ENCODE results near the gene KLHL40. TPM values are rescaled to one million over a fixed set of nuclear protein-coding genes. Genes with fewer than 3 reads are reported as not detected.

The KLHL40 gene
- total RNA-seq, 3 donors from 2014 or later (not counting 1 experiment from before 2014, with no cell fraction given) = not detected

- Histone ChIP-seq H3K4me1 (ENCODE audit: control insufficient read depth, insufficient read depth, low read length) (peaks cover 13% of the 10 kb centered on the region), H3K27ac (ENCODE audit: low read length) (no peak overlapping the region), H3K4me3 (ENCODE audit: low read length) (no peak overlapping the region), H3K36me3 (ENCODE audit: control insufficient read depth, insufficient read depth, low read length) (no peaks in the 10 kb centered on the region), H3K9me3 (ENCODE audit: control insufficient read depth, insufficient read depth, low read length) (no peaks in the 10 kb centered on the region), H3K27me3 (ENCODE audit: control insufficient read depth, insufficient read depth, low read length) (no peaks in the 10 kb centered on the region)
- no peak overlapping the region for H3K4me3 Mint-ChIP-seq
- no peak for DNase-seq
- peaks cover 0 to 10% of the 10 kb centered on the region in 2 donors for H3K27me3 Mint-ChIP-seq (ENCODE audit: low read depth in 2 of 2)
- no peak for ATAC-seq
- intact Hi-C loops (cut with micrococcal nuclease) = no loop called here
- no peaks in the 10 kb centered on the region for H3K36me3 Mint-ChIP-seq
- peaks cover 0 to 7% of the 10 kb centered on the region in 2 donors for H3K4me1 Mint-ChIP-seq
- H3K9me3 Mint-ChIP-seq = no peaks in the 10 kb centered on the region
- TF ChIP-seq, protein P1, sequence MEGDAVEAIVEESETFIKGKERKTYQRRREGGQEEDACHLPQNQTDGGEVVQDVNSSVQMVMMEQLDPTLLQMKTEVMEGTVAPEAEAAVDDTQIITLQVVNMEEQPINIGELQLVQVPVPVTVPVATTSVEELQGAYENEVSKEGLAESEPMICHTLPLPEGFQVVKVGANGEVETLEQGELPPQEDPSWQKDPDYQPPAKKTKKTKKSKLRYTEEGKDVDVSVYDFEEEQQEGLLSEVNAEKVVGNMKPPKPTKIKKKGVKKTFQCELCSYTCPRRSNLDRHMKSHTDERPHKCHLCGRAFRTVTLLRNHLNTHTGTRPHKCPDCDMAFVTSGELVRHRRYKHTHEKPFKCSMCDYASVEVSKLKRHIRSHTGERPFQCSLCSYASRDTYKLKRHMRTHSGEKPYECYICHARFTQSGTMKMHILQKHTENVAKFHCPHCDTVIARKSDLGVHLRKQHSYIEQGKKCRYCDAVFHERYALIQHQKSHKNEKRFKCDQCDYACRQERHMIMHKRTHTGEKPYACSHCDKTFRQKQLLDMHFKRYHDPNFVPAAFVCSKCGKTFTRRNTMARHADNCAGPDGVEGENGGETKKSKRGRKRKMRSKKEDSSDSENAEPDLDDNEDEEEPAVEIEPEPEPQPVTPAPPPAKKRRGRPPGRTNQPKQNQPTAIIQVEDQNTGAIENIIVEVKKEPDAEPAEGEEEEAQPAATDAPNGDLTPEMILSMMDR (IDR thresholded peaks at IDR 0.05) = no peak
- H3K27ac Mint-ChIP-seq = no peak overlapping the region
Observed at GRCh38 chr3:42694366-42694765, 9.0 kb downstream of the KLHL40 start.

- H3K36me3 ChIP-seq (ENCODE audit: control insufficient read depth, insufficient read depth, low read length) = no peaks in the 10 kb centered on the region
- peaks cover 14% of the 10 kb centered on the region for H3K4me1 ChIP-seq (ENCODE audit: control insufficient read depth, insufficient read depth, low read length)
- intact Hi-C loops (cut with micrococcal nuclease) = no loop called here
- ATAC-seq (no peak), DNase-seq (no peak)
- no peaks in the 10 kb centered on the region for H3K9me3 Mint-ChIP-seq
- peaks cover 0 to 9% of the 10 kb centered on the region in 2 donors for H3K27me3 Mint-ChIP-seq (ENCODE audit: low read depth in 2 of 2)
- H3K27ac ChIP-seq (ENCODE audit: low read length) = no peak overlapping the region
- H3K9me3 ChIP-seq (ENCODE audit: control insufficient read depth, insufficient read depth, low read length) = no peaks in the 10 kb centered on the region
- no peak overlapping the region for H3K4me3 ChIP-seq (ENCODE audit: low read length)
- H3K4me3 Mint-ChIP-seq = no peak overlapping the region
- H3K4me1 Mint-ChIP-seq = peaks cover 0 to 15% of the 10 kb centered on the region in 2 donors
- TF ChIP-seq, protein P1 (IDR thresholded peaks at IDR 0.05) = no peak
- H3K27ac Mint-ChIP-seq = no peak overlapping the region
- WGBS (ENCODE audit: insufficient coverage) = 81% methylated on average over 18 of the region's 19 CpGs
- H3K36me3 Mint-ChIP-seq = no peaks in the 10 kb centered on the region
- H3K27me3 ChIP-seq (ENCODE audit: control insufficient read depth, insufficient read depth, low read length) = no peaks in the 10 kb centered on the region
Observed at GRCh38 chr3:42696356-42697288, 11.3 kb downstream of the KLHL40 start.

DNA sequence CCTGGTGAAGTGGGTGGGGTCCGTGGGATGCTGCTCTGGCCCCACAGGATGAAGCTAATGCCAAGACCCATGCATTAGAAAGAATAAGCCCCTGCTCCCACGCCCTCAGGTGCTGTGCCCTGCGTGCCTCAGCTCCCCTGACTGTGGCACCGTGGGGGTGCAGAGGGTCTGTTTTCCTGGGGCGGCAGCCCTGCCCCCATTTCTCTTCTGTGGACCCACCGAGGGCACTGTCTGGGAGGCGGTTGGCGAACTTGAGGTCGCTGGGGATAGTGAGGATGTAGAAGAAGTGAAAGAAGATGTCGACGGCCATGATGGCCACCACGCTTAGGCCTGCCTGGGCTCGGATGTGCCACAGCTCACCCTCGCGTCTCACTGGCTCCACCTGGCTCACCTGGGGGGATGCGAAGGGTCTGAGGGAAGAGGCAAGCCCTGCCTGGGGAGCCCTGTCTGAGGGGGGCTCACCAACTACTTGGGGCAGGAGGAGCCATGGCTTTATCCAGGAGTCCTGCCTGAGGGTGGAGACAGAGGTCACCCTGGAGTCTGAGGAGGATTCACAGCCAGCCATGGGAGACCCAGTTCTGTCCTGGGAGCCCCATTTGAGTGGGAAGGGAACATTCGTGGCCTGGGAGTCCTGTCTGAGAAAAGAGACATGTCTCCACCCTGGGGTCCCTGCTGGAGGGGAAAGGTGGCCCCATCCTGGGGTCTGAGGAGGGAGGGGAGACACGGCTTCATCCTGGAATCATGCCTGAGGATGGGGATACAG, 12.1 kb downstream of the KLHL40 start:
- H3K27ac ChIP-seq (ENCODE audit: low read length) = no peak overlapping the region
- intact Hi-C loops (cut with micrococcal nuclease) = no loop called here
- TF ChIP-seq, protein P1 (IDR thresholded peaks at IDR 0.05) = no peak
- no peaks in the 10 kb centered on the region for H3K9me3 ChIP-seq (ENCODE audit: control insufficient read depth, insufficient read depth, low read length)
- H3K36me3 ChIP-seq (ENCODE audit: control insufficient read depth, insufficient read depth, low read length) = no peaks in the 10 kb centered on the region
- DNase-seq (no peak), ATAC-seq (no peak)
- Mint-ChIP-seq H3K27ac (no peak overlapping the region), H3K36me3 (no peaks in the 10 kb centered on the region), H3K4me1 (peaks cover 0 to 16% of the 10 kb centered on the region in 2 donors), H3K9me3 (no peaks in the 10 kb centered on the region), H3K27me3 (ENCODE audit: low read depth in 2 of 2) (peaks cover 0 to 9% of the 10 kb centered on the region in 2 donors), H3K4me3 (no peak overlapping the region)
- H3K4me3 ChIP-seq (ENCODE audit: low read length) = no peak overlapping the region
- H3K27me3 ChIP-seq (ENCODE audit: control insufficient read depth, insufficient read depth, low read length) = no peaks in the 10 kb centered on the region
- WGBS (ENCODE audit: insufficient coverage) = 85% methylated on average over 18 of the region's 18 CpGs
- peaks cover 14% of the 10 kb centered on the region for H3K4me1 ChIP-seq (ENCODE audit: control insufficient read depth, insufficient read depth, low read length)
